GM12873 (cell line): ENCODE measurements around the gene ENOX1.

Experiments
- TF ChIP-seq, protein P1 (sequence below): IDR thresholded peaks from 2 replicates; pipeline ENCODE4 v1.5.1; 2012; ENCODE audit warnings: low read depth, mild to moderate bottlenecking, moderate library complexity, low read length, control low read depth; ENCODE audit not compliant: insufficient read depth; ENCODE audit errors: missing control alignments

Gene ENOX1

DNA sequence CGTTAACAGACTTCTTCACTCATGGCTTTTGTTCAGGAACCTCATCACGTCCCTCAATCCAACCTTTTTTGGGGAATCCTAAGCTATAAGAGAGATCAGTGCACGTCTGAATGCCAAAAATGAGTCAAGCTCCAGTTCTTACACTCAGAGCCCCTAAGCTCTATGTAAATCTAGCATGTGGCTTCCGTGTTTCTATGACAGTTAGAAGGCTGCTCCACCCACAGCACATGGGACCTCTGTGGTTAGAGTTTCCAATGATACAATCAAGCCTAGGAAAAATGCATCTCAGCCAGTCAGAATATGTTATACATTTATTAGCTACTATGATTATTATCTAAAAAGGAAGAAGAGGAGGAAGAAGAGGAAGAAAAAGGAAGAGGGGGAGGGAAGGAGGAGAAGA, 135.9 kb downstream of the ENOX1 start:
- TF ChIP-seq, protein P1, sequence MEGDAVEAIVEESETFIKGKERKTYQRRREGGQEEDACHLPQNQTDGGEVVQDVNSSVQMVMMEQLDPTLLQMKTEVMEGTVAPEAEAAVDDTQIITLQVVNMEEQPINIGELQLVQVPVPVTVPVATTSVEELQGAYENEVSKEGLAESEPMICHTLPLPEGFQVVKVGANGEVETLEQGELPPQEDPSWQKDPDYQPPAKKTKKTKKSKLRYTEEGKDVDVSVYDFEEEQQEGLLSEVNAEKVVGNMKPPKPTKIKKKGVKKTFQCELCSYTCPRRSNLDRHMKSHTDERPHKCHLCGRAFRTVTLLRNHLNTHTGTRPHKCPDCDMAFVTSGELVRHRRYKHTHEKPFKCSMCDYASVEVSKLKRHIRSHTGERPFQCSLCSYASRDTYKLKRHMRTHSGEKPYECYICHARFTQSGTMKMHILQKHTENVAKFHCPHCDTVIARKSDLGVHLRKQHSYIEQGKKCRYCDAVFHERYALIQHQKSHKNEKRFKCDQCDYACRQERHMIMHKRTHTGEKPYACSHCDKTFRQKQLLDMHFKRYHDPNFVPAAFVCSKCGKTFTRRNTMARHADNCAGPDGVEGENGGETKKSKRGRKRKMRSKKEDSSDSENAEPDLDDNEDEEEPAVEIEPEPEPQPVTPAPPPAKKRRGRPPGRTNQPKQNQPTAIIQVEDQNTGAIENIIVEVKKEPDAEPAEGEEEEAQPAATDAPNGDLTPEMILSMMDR, result no peak

DNA sequence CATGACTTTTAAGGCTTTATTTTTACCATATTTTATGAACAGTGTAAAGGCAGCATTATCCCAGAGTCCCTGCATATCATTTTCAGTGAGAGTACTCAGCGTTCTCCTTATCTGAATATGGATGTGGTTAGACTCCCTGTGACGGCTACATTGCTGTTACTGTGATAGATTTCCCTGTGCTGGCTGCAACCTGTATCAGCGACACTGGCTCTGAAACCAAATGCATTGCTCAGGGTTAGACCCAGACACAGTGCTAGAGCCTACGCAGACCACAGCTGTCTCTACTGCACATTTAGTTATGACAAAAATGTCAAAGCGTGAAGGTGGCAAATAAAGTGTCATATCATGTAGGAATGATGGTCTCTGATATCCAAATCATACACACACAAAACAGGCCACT, 138.0 kb downstream of the ENOX1 start:
- TF ChIP-seq, protein P1, result no peak

DNA sequence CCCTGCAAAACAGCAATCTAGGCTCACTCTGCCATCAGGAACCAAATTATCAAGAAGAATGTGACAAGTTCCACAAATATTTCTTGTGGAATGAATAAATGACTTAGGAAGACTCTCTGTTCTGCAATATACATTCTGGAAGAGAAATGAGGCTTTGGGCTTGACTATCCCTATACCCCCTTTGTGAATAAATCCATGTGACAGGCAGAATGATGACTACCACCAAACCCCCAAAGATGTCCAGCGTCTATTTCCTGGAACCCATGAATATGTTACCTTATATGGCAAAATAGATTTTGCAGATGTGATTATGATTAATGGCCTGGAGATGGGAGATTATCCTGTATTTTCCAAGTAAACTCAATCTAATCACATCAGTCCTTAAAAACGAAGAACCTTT, 139.3 kb downstream of the ENOX1 start:
- TF ChIP-seq, protein P1, result no peak

DNA sequence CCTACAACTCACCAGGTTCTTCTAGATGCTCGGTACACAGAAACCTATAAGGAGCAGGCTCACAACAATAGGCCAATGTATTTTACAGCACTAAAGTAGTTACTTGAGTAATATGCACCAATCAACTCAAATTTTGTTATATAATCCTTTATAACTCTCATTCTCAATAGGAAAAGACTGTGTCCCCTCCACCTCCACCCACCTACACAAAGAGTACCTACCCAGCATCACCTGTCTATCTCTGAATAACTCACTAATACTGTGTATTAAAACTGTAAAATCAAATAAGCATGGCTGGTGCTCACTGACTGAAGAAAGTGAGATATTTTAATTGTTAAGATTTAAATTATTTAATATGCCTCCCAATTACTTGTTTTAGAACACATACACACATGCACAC, 146.3 kb downstream of the ENOX1 start:
- TF ChIP-seq, protein P1, result no peak

DNA sequence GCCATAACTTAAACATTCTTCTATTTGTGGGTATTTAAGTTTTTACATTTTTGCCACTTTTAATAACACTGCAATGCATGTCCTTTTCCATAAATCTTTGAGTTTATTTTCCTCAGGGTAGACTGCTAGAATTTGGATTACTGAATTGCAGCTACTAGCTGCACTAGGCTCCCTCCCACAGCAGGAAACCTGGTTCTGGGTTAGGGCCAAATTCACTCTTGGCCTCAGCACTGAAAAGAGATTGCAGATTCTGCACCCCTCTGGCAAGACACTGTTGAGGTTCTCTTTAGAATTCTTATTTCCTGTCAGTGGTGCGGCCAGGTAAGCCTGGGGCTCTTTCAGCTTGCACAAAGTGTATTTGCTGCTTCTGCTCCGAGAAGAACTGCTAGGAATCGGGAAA, 155.7 kb downstream of the ENOX1 start:
- TF ChIP-seq, protein P1, result no peak

DNA sequence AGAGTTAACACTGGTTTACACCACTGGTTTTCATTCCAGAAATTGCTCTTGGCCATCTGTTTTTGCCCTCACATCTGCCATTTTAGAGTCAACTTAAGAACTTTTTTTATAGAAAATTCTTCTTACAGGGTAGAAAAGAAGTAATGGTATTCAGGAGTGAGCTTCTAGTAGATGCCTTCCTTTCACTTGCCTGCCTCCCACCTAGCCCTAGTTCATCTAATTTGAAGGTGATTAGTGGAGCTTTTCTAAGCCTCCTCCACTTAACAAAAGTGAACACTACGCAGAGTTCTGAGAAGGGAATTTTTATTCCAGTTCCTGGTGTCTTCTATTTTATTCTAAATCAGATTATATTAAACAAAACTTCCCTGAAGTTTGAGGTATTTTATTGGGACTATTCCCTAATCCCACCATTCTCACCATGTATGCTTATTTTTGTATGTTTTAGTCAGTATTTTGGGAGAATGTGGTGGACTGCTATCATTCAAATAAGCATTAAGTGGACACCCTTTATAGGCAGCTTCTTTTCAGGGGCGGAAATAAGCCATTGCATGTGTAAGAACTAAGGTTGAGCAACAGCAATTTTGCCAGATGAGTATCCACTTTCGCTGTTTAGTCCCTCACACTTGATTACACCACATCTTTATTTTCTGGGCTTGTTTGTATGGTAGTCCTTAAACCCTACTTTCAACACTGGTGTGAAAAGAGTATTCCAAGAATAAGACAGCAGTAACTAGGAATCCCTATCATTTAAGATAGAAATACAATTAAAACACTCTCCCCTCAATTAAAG, 156.9 kb downstream of the ENOX1 start:
- TF ChIP-seq, protein P1, result no peak

DNA sequence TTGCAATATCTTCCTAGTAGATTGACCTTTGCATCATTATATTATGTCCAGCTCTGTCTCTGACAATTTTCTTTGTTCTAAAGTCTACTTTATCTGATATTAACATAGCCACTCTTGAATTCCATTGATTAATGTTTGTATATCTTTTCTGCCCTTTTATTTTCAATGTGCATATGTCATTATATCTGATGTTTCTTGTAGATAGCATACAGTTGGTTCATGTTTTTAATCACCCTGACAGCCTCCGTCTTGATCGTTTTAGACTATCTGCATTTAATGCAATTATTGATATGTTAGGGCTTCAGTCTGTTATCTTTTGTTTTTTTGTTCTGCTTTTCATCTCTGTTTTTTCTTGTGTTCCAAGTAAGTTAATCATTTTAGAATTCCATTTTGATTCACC, 159.8 kb downstream of the ENOX1 start:
- TF ChIP-seq, protein P1, result no peak
